HepG2 (cell line): ENCODE measurements around the gene ARL5C. TPM values are rescaled to one million over a fixed set of nuclear protein-coding genes. Genes with fewer than 3 reads are reported as not detected.

Experiments used
- ATAC-seq: fragments of 200-7000 bp; cut with Tn5 transposase; 3 replicates; pipeline ENCODE4 v1.9.1; 2020; ENCODE audit warnings: mild to moderate bottlenecking, moderate library complexity
- BruUV-seq: library from RNA; stranded (reverse); fragments of 400-500 nt; replicated peaks from 2 replicates; lab custom pipeline; 2021; lab: Mats Ljungman, UMichigan
- CTCF ChIA-PET: fragments of 300-600 bp; formaldehyde crosslinking; extraction: SDS; loops from one replicate; lab custom pipeline; 2021; ENCODE audit warnings: low total read pairs, inconsistent platforms, low intra/inter-chr PET ratio; lab: Yijun Ruan, JAX
- POLR2A ChIA-PET: fragments of 350-600 bp; sonication (Branson Sonifier 250); formaldehyde crosslinking; loops from one replicate; lab custom pipeline; 2020; ENCODE audit warnings: antibody characterized with exemption, inconsistent platforms; lab: Yijun Ruan, JAX
- DNase-seq: peaks from one replicate; pipeline ENCODE4 v3.0.0-alpha.2; 2015; ENCODE audit warnings: low spot score
- FAIRE-seq: peaks from 3 replicates; lab custom pipeline; 2011; peaks lifted over from hg19 to GRCh38; lab: Jason Lieb, UNC
- H2AFZ ChIP-seq: one replicate; pipeline ENCODE4 v1.6.1; 2011; ENCODE audit warnings: low read length, inconsistent platforms
- H3K27ac ChIP-seq: fragments of 300-600 bp; 3 replicates; pipeline ENCODE4 v1.8.0; 2011; ENCODE audit warnings: mixed run types, mild to moderate bottlenecking, mixed read lengths, low read length, inconsistent platforms; ENCODE audit not compliant: insufficient read depth; ENCODE audit errors: extremely low read length
- H3K27me3 ChIP-seq, 2 experiments: fragments of 200-600 bp in 1 of 2; 2 replicates in 1 of 2; 3 replicates in 1 of 2; pipeline versions ENCODE4 v1.6.0 to v1.8.0; 2011; ENCODE audit warnings: low read length in 2 of 2, mild to moderate bottlenecking in 2 of 2, moderate library complexity in 2 of 2, inconsistent platforms in 1 of 2; ENCODE audit not compliant: insufficient read depth in 2 of 2, control insufficient read depth in 1 of 2
- H3K36me3 ChIP-seq, 2 experiments: fragments of 200-600 bp in 1 of 2; replicated peaks in 1 of 2; 2 replicates in 1 of 2; 3 replicates in 1 of 2; pipeline versions ENCODE4 v1.5.1 to v1.8.0; 2011; ENCODE audit warnings: low read length in 2 of 2, inconsistent platforms in 1 of 2; ENCODE audit not compliant: insufficient read depth in 2 of 2, control insufficient read depth in 1 of 2
- H3K4me1 ChIP-seq: 2 replicates; pipeline ENCODE4 v1.5.1; 2012; ENCODE audit warnings: low read length, inconsistent platforms; ENCODE audit not compliant: insufficient read depth
- H3K4me2 ChIP-seq: 2 replicates; pipeline ENCODE4 v1.6.0; 2011; ENCODE audit warnings: low read depth, low read length, inconsistent platforms
- H3K4me3 ChIP-seq, 3 experiments: fragments of 200-600 bp in 1 of 3; sonication (generic), shearing (Covaris generic) in 1 of 3; replicated peaks in 1 of 3; 2 replicates each; pipeline ENCODE4 v1.5.1; 2011 to 2016; ENCODE audit warnings: low read length in 3 of 3, inconsistent platforms in 2 of 3, low read depth in 2 of 3, mild to moderate bottlenecking in 2 of 3, control low read depth in 1 of 3, mixed read lengths in 1 of 3; ENCODE audit not compliant: insufficient read depth in 1 of 3
- H3K79me2 ChIP-seq: one replicate; pipeline ENCODE4 v1.6.1; 2011; ENCODE audit warnings: low read length, inconsistent platforms; ENCODE audit not compliant: insufficient read depth
- H3K9ac ChIP-seq: 2 replicates; pipeline ENCODE4 v1.6.0; 2011; ENCODE audit warnings: mild to moderate bottlenecking, low read depth, low read length, inconsistent platforms; ENCODE audit not compliant: insufficient read depth
- H3K9me3 ChIP-seq: 2 replicates; pipeline ENCODE4 v1.5.1; 2012; ENCODE audit warnings: mild to moderate bottlenecking, low read length
- H4K20me1 ChIP-seq: 2 replicates; pipeline ENCODE4 v1.6.0; 2011; ENCODE audit warnings: inconsistent platforms, mild to moderate bottlenecking, low read length, moderate library complexity; ENCODE audit not compliant: insufficient read depth
- DR1 ChIP-seq: sonication (generic); formaldehyde crosslinking; IDR thresholded peaks from 2 replicates; pipeline ENCODE4 v1.8.0; 2021; ENCODE audit warnings: mild to moderate bottlenecking, missing genetic modification reagents, inconsistent platforms
- E2F5 ChIP-seq: sonication (generic); formaldehyde crosslinking; conservative IDR thresholded peaks from 2 replicates; pipeline ENCODE4 v1.4.0; 2020; ENCODE audit warnings: missing genetic modification reagents
- ETV6 ChIP-seq: sonication (generic); formaldehyde crosslinking; conservative IDR thresholded peaks from 2 replicates; pipeline ENCODE4 v1.4.0; 2020; ENCODE audit warnings: missing genetic modification reagents
- GPN1 ChIP-seq: sonication (generic); formaldehyde crosslinking; IDR thresholded peaks from 2 replicates; pipeline ENCODE4 v1.5.1; 2020; ENCODE audit warnings: missing genetic modification reagents, borderline replicate concordance
- HNRNPH1 ChIP-seq: fragments of 200-400 bp; formaldehyde crosslinking; optimal IDR thresholded peaks from 2 replicates; pipeline ENCODE3; 2017; ENCODE audit warnings: mild to moderate bottlenecking, low read depth, low read length
- MXI1 ChIP-seq: IDR thresholded peaks from 3 replicates; pipeline ENCODE4 v1.6.1; 2012; ENCODE audit warnings: low read depth, low read length, inconsistent platforms, borderline replicate concordance
- POLR2A ChIP-seq, 2 experiments: IDR thresholded peaks; 2 replicates each; pipeline ENCODE4 v1.6.1; 2011; ENCODE audit warnings: low read depth in 2 of 2, low read length in 2 of 2, mild to moderate bottlenecking in 1 of 2, moderate library complexity in 1 of 2; ENCODE audit not compliant: insufficient read depth in 1 of 2
- POLR2AphosphoS2 ChIP-seq: IDR thresholded peaks from 2 replicates; pipeline ENCODE4 v1.6.1; 2011; ENCODE audit warnings: low read depth, low read length, improper control_type of control experiment
- SAP130 ChIP-seq: IDR thresholded peaks from 2 replicates; pipeline ENCODE4 v1.6.1; 2016; ENCODE audit warnings: low read depth
- ZNF329 ChIP-seq: sonication (generic); formaldehyde crosslinking; IDR thresholded peaks from 2 replicates; pipeline ENCODE4 v1.9.0; 2021; ENCODE audit warnings: low read depth, mild to moderate bottlenecking, missing genetic modification reagents
- ZNF776 ChIP-seq: sonication (generic); formaldehyde crosslinking; IDR thresholded peaks from 2 replicates; pipeline ENCODE4 v1.4.0; 2020; ENCODE audit warnings: mild to moderate bottlenecking, missing genetic modification reagents
- ZNF777 ChIP-seq: sonication (generic); formaldehyde crosslinking; IDR thresholded peaks from 2 replicates; pipeline ENCODE4 v1.4.0; 2020; ENCODE audit warnings: missing genetic modification reagents
- WGBS: methylation state at CpG from one replicate; pipeline ENCODE4 v1.1.6; 2017; ENCODE audit warnings: low lambda C conversion rate; 5-methylcytosine and 5-hydroxymethylcytosine counted together
- in situ Hi-C: cut with HindIII; loops from 2 replicates; pipeline ENCODE4 v1.10.0; 2017; ENCODE audit warnings: low pct_unique_long_range_greater_than_20kb; ENCODE audit not compliant: extremely low pct_ligation_motif_present
- intact Hi-C: fragments of 100-400 bp; cut with micrococcal nuclease; formaldehyde crosslinking; loops from one replicate; pipeline ENCODE4 v1.10.0; 2022; ENCODE audit not compliant: unreplicated experiment
- polyA plus RNA-seq, 8 experiments: library from polyadenylated mRNA; depleted of rRNA in 3 of 8; stranded (reverse) in 7 of 8; unstranded in 1 of 8; fragments of >200 nt; fragmentation: Illumina TruSeq in 4 of 8; extraction: Trizol in 4 of 8; gene quantifications; 2 replicates each; pipeline versions ENCODE4 v1.2.1 to v1.2.3, GENCODE V29; 2011 to 2016; ENCODE audit warnings: low read depth in 4 of 8, missing spikeins in 1 of 8, mixed read lengths in 1 of 8; ENCODE audit not compliant: insufficient read depth in 1 of 8
- total RNA-seq, 5 experiments: library from RNA; depleted of rRNA; stranded (reverse); fragments of >200 nt; fragmentation: Illumina TruSeq; extraction: Trizol; gene quantifications; 2 replicates each; pipeline ENCODE4 v1.2.3, GENCODE V29; 2016; ENCODE audit warnings: low read depth in 1 of 5
- TF ChIP-seq, protein P1 (sequence below): sonication (generic); formaldehyde crosslinking; IDR thresholded peaks from 2 replicates; pipeline ENCODE4 v1.8.0; 2022; ENCODE audit warnings: missing genetic modification reagents, mild to moderate bottlenecking, inconsistent platforms, borderline replicate concordance
- TF ChIP-seq, protein P2 (sequence below): sonication (generic); formaldehyde crosslinking; IDR thresholded peaks from 2 replicates; pipeline ENCODE4 v1.8.0; 2023; ENCODE audit warnings: mild to moderate bottlenecking, missing genetic modification reagents

The ARL5C gene
- total and polyA plus RNA-seq, 2 of the 13 experiments (the other 11 are each of a cell fraction or from before 2014, with no cell fraction given), result not detected

- TF ChIP-seq MXI1 (no peak), E2F5 (CRISPR knock-in tag) (no peak), POLR2A (IDR thresholded peaks at IDR 0.05; ENCODE audit: insufficient read depth in 1 of 2, low read depth in 2 of 2, low read length in 2 of 2) (peak; percentile 46 to 64; a peak in 3 of 4 replicates), HNRNPH1 (no peak), POLR2AphosphoS2 (peak; percentile 67), GPN1 (CRISPR knock-in tag) (no peak), DR1 (CRISPR knock-in tag) (no peak)
- TF ChIP-seq, protein P1, sequence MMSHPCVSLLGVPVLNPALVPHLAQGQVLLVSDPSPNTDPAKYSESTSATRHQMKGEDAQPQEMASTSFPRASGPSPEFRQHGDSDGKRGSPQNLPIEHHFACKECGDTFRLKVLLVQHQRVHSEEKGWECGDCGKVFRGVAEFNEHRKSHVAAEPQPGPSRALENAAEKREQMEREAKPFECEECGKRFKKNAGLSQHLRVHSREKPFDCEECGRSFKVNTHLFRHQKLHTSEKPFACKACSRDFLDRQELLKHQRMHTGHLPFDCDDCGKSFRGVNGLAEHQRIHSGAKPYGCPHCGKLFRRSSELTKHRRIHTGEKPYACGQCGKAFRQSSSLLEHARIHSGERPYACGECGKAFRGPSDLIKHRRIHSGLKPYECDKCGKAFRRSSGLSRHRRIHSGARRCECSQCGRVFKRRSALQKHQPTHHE (CRISPR knock-in tag), result no peak
Observed at GRCh38 chr17:39205112-39205526, 39.2 kb upstream of the ARL5C start (continued).

DNA sequence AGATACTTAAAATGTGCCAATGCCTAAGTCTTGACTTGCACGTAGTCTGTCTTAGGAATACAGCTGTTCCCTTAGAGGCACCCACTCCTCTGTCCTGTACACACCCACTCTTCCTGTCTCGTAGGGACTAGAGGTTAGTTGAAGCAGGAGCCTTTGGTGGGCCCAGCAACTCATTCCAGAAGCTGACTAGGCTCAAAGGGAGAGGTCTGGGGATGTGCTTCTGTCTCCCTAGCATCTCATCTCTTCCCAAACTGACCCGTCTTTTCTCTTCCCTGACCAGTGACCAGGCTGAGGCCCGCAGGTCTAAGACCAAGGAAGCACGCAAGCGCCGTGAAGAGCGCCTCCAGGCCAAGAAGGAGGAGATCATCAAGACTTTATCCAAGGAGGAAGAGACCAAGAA, 38.3 kb upstream of the ARL5C start:
- Histone ChIP-seq H3K79me2 (peaks cover 23% of the 10 kb centered on the region), H3K4me1 (peaks cover 25% of the 10 kb centered on the region), H4K20me1 (peaks cover 23% of the 10 kb centered on the region), H3K27me3 (peaks cover 5 to 14% of the 10 kb centered on the region in 2 experiments; a peak in 4 of 5 replicates), H3K9me3 (no peaks in the 10 kb centered on the region), H3K4me2 (no peak overlapping the region), H3K4me3 (no peak overlapping the region), H3K9ac (no peak overlapping the region), H2AFZ (no peak overlapping the region), H3K36me3 (peaks cover 26 to 35% of the 10 kb centered on the region in 2 experiments), H3K27ac (no peak overlapping the region)
- intact Hi-C loops, result no loop called here
- no peak for DNase-seq
- WGBS, result over 99% methylated on average over 8 of the region's 8 CpGs
- BruUV-seq, result no TSS peak
- ATAC-seq, result no peak
- TF ChIP-seq ZNF777, result no peak
- TF ChIP-seq ZNF329 (CRISPR knock-in tag), result no peak
- no peak for TF ChIP-seq ZNF776 (CRISPR knock-in tag)
- no peak for TF ChIP-seq SAP130 (CRISPR knock-in tag)
- TF ChIP-seq, protein P2, sequence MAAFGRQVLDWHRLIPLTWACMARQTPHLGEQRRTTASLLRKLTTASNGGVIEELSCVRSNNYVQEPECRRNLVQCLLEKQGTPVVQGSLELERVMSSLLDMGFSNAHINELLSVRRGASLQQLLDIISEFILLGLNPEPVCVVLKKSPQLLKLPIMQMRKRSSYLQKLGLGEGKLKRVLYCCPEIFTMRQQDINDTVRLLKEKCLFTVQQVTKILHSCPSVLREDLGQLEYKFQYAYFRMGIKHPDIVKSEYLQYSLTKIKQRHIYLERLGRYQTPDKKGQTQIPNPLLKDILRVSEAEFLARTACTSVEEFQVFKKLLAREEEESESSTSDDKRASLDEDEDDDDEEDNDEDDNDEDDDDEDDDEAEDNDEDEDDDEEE (CRISPR knock-in tag), result 0 out of 2 replicates have a peak, but pooled peaks have one; percentile 22
- TF ChIP-seq ETV6 (CRISPR knock-in tag), result no peak
- in situ Hi-C loops, result no loop called here
- ChIA-PET POLR2A (interaction anchor here (0.8 kb wide), 1 partner anchor 41 kb away, joined by 3 read pairs; no protein-coding TSS in a partner anchor), CTCF (no interaction called here)
- no peak for FAIRE-seq
